GM23338 (cell line): ENCODE results near the gene MYH13. TPM values are rescaled to one million over a fixed set of nuclear protein-coding genes. Genes with fewer than 3 reads are reported as not detected.

Experiments used
- ATAC-seq: fragments of 200-7000 bp; cut with Tn5 transposase; 3 replicates; pipeline ENCODE4 v1.9.1; 2020
- DNase-seq: peaks from one replicate; pipeline ENCODE4 v3.0.0-alpha.2; 2015; ENCODE audit warnings: low spot score
- H2AFZ ChIP-seq: fragments of 200-600 bp; sonication (generic); 2 replicates; pipeline ENCODE4 v1.8.0; 2016; ENCODE audit warnings: antibody characterized with exemption, mild to moderate bottlenecking, moderate library complexity
- H3F3A ChIP-seq: fragments of 200-600 bp; sonication (generic); replicated peaks from 2 replicates; pipeline ENCODE4 v1.8.0; 2017; ENCODE audit warnings: antibody characterized with exemption, mixed run types, low read depth
- H3K27ac ChIP-seq: fragments of 200-600 bp; sonication (generic); 2 replicates; pipeline ENCODE4 v1.6.1; 2016; ENCODE audit warnings: low read depth
- H3K27me3 ChIP-seq: fragments of 200-600 bp; sonication (generic); 2 replicates; pipeline ENCODE4 v1.8.0; 2016; ENCODE audit warnings: mild to moderate bottlenecking, mixed run types, moderate library complexity; ENCODE audit not compliant: insufficient read depth
- H3K36me3 ChIP-seq: fragments of 200-600 bp; sonication (generic); 2 replicates; pipeline ENCODE4 v1.8.0; 2016; ENCODE audit warnings: mild to moderate bottlenecking; ENCODE audit not compliant: insufficient read depth
- H3K4me1 ChIP-seq: fragments of 200-600 bp; sonication (generic); 2 replicates; pipeline ENCODE4 v1.8.0; 2016; ENCODE audit warnings: mild to moderate bottlenecking, moderate library complexity; ENCODE audit not compliant: insufficient read depth
- H3K4me2 ChIP-seq: fragments of 200-600 bp; sonication (generic); 2 replicates; pipeline ENCODE4 v1.7.1; 2017; ENCODE audit warnings: mixed run types
- H3K4me3 ChIP-seq: fragments of 200-600 bp; sonication (generic); 2 replicates; pipeline ENCODE4 v1.6.1; 2016; ENCODE audit warnings: mixed run types
- H3K79me2 ChIP-seq: fragments of 200-600 bp; sonication (generic); replicated peaks from 2 replicates; pipeline ENCODE4 v1.8.0; 2017; ENCODE audit warnings: mild to moderate bottlenecking; ENCODE audit not compliant: insufficient read depth
- H3K9me2 ChIP-seq: fragments of 200-600 bp; sonication (generic); 2 replicates; pipeline ENCODE4 v1.8.0; 2017; ENCODE audit not compliant: insufficient read depth
- H4K20me1 ChIP-seq: fragments of 200-600 bp; sonication (generic); replicated peaks from 2 replicates; pipeline ENCODE4 v1.8.0; 2017; ENCODE audit warnings: mild to moderate bottlenecking; ENCODE audit not compliant: insufficient read depth
- H3K27ac Mint-ChIP-seq: 2 replicates; pipeline ENCODE4 v1.8.0; 2020; ENCODE audit warnings: inconsistent platforms, mild to moderate bottlenecking, moderate library complexity, mixed read lengths
- H3K27me3 Mint-ChIP-seq: 3 replicates; pipeline ENCODE4 v1.8.0; 2022; ENCODE audit warnings: low read depth, mild to moderate bottlenecking, moderate library complexity, mixed read lengths, inconsistent platforms; ENCODE audit not compliant: insufficient read depth, poor library complexity
- H3K36me3 Mint-ChIP-seq: 3 replicates; pipeline ENCODE4 v1.8.0; 2021; ENCODE audit warnings: low read depth, mild to moderate bottlenecking, inconsistent platforms, moderate library complexity, mixed read lengths
- H3K4me1 Mint-ChIP-seq: 3 replicates; pipeline ENCODE4 v1.8.0; 2020; ENCODE audit warnings: mild to moderate bottlenecking, inconsistent platforms, mixed read lengths
- H3K4me3 Mint-ChIP-seq: 3 replicates; pipeline ENCODE4 v1.8.0; 2021; ENCODE audit warnings: moderate library complexity, mild to moderate bottlenecking, inconsistent platforms, mixed read lengths
- H3K9me3 Mint-ChIP-seq: 3 replicates; pipeline ENCODE4 v1.8.0; 2020; ENCODE audit warnings: moderate library complexity, mild to moderate bottlenecking, inconsistent platforms, mixed read lengths
- CREB1 ChIP-seq: fragments of 250-450 bp; sonication (Bioruptor Pico); IDR thresholded peaks from 2 replicates; pipeline ENCODE4 v1.5.0; 2020; ENCODE audit warnings: low read depth, mild to moderate bottlenecking, moderate library complexity
- CTCF ChIP-seq, 2 experiments: fragments of 200-600 bp in 1 of 2; sonication (generic) in 1 of 2; conservative IDR thresholded peaks; 2 replicates each; pipeline versions ENCODE4 v1.5.1 to v1.6.1; 2016 to 2017; ENCODE audit warnings: antibody characterized with exemption in 2 of 2, low read depth in 2 of 2, mild to moderate bottlenecking in 2 of 2, moderate library complexity in 1 of 2
- ETS1 ChIP-seq: IDR thresholded peaks from 2 replicates; pipeline ENCODE4 v1.6.1; 2016; ENCODE audit warnings: antibody characterized with exemption
- EZH2 ChIP-seq: fragments of 200-600 bp; sonication (generic); IDR thresholded peaks from one replicate; pipeline ENCODE4 v1.8.0; 2017; ENCODE audit warnings: antibody characterized with exemption, mild to moderate bottlenecking, low read depth; ENCODE audit not compliant: unreplicated experiment
- EZH2phosphoT487 ChIP-seq: fragments of 200-600 bp; sonication (generic); IDR thresholded peaks from one replicate; pipeline ENCODE4 v1.8.1; 2018; ENCODE audit warnings: antibody characterized with exemption; ENCODE audit not compliant: unreplicated experiment
- JUNB ChIP-seq: IDR thresholded peaks from one replicate; pipeline ENCODE4 v1.6.1; 2016; ENCODE audit warnings: antibody characterized with exemption; ENCODE audit not compliant: unreplicated experiment
- NANOG ChIP-seq: IDR thresholded peaks from 2 replicates; pipeline ENCODE4 v1.6.1; 2016; ENCODE audit warnings: antibody characterized with exemption, borderline replicate concordance
- POLR2AphosphoS5 ChIP-seq: IDR thresholded peaks from 2 replicates; pipeline ENCODE4 v1.6.1; 2016; ENCODE audit warnings: antibody characterized with exemption, low read depth
- REST ChIP-seq: IDR thresholded peaks from one replicate; pipeline ENCODE4 v1.6.1; 2018; ENCODE audit warnings: antibody characterized with exemption; ENCODE audit not compliant: unreplicated experiment
- STAT1 ChIP-seq: IDR thresholded peaks from one replicate; pipeline ENCODE4 v1.6.1; 2016; ENCODE audit warnings: antibody characterized with exemption; ENCODE audit not compliant: unreplicated experiment
- ZNF114 ChIP-seq: fragments of 250-450 bp; sonication (Bioruptor Pico); IDR thresholded peaks from 2 replicates; pipeline ENCODE4 v1.5.0; 2020; ENCODE audit warnings: mild to moderate bottlenecking, moderate library complexity
- ZNF331 ChIP-seq: fragments of 250-450 bp; sonication (Bioruptor Pico); IDR thresholded peaks from 2 replicates; pipeline ENCODE4 v1.5.0; 2020; ENCODE audit warnings: low read depth, mild to moderate bottlenecking, moderate library complexity
- ZNF462 ChIP-seq: fragments of 250-450 bp; sonication (Bioruptor Pico); IDR thresholded peaks from 2 replicates; pipeline ENCODE4 v1.5.0; 2020; ENCODE audit warnings: mild to moderate bottlenecking, moderate library complexity
- polyA plus RNA-seq: library from polyadenylated mRNA; unstranded; fragments of >200 nt; fragmentation: Nextera tagmentation; extraction: Ambion mirVana; gene quantifications from 2 replicates; pipeline ENCODE4 v1.2.1, GENCODE V29; 2016
- total RNA-seq: library from RNA; depleted of rRNA; stranded (reverse); fragments of >200 nt; shearing (Covaris generic); gene quantifications from 2 replicates; pipeline ENCODE4 v1.2.3, GENCODE V29; 2014

MYH13 gene
- total and polyA plus RNA-seq, 2 experiments from 2014 or later, result not detected

- Mint-ChIP-seq H3K4me1 (peaks cover 22% of the 10 kb centered on the region), H3K27me3 (peaks cover 4% of the 10 kb centered on the region), H3K36me3 (peaks cover 13% of the 10 kb centered on the region), H3K27ac (no peak overlapping the region), H3K9me3 (peaks cover 24% of the 10 kb centered on the region), H3K4me3 (no peak overlapping the region)
- Histone ChIP-seq H3K36me3 (no peaks in the 10 kb centered on the region), H2AFZ (no peak overlapping the region), H3F3A (no peaks in the 10 kb centered on the region), H3K4me3 (no peak overlapping the region), H4K20me1 (no peaks in the 10 kb centered on the region), H3K9me2 (peaks cover 18% of the 10 kb centered on the region; the same call in 1 of the 2 replicates), H3K4me2 (no peak overlapping the region), H3K27ac (no peak overlapping the region), H3K4me1 (peaks cover 15% of the 10 kb centered on the region), H3K27me3 (no peaks in the 10 kb centered on the region), H3K79me2 (no peaks in the 10 kb centered on the region)
- no peak for ATAC-seq
- DNase-seq, result no peak
- TF ChIP-seq STAT1, result no peak
- no peak for TF ChIP-seq REST
- TF ChIP-seq CREB1 (CRISPR knock-in tag), result no peak
- no peak for TF ChIP-seq NANOG
- TF ChIP-seq ZNF114, result no peak
- no peak for TF ChIP-seq ZNF331
- TF ChIP-seq EZH2, result no peak
- TF ChIP-seq ETS1, result no peak
- no peak for TF ChIP-seq JUNB
- TF ChIP-seq EZH2phosphoT487, result no peak
- no peak for TF ChIP-seq CTCF (conservative IDR thresholded peaks at IDR 0.05; ENCODE audit: low read depth in 2 of 2)
- no peak for TF ChIP-seq ZNF462
- no peak for TF ChIP-seq POLR2AphosphoS5
Measured at GRCh38 chr17:10306585-10306984, 66.2 kb downstream of the MYH13 start.
